SK-N-SH treated with all-trans-retinoic acid at 6 μM for 48 hours (cell line): ENCODE measurements around the gene SLC30A9.

ENCODE experiments used
- ATAC-seq: fragments of 200-7000 bp; cut with Tn5 transposase; 3 replicates; pipeline ENCODE4 v1.9.1; 2020; ENCODE audit warnings: mild to moderate bottlenecking, moderate library complexity
- ARNTL ChIP-seq: fragments of 450-650 bp; formaldehyde crosslinking; IDR thresholded peaks from 2 replicates; pipeline ENCODE4 v1.5.0; 2020; ENCODE audit warnings: low read depth, mild to moderate bottlenecking, moderate library complexity, borderline replicate concordance
- CREB5 ChIP-seq: fragments of 250-450 bp; sonication (Bioruptor Pico); IDR thresholded peaks from 2 replicates; pipeline ENCODE4 v1.5.1; 2020; ENCODE audit warnings: low read depth, mild to moderate bottlenecking, moderate library complexity
- CSRNP3 ChIP-seq: fragments of 250-450 bp; sonication (Bioruptor Pico); IDR thresholded peaks from 2 replicates; pipeline ENCODE4 v1.5.1; 2021; ENCODE audit warnings: mild to moderate bottlenecking, moderate library complexity
- ISL1 ChIP-seq: fragments of 250-450 bp; sonication (Bioruptor Pico); IDR thresholded peaks from 2 replicates; pipeline ENCODE4 v2.1.2; 2022; ENCODE audit warnings: mild to moderate bottlenecking, moderate library complexity
- PATZ1 ChIP-seq: fragments of 250-450 bp; sonication (Bioruptor Pico); IDR thresholded peaks from 2 replicates; pipeline ENCODE4 v1.8.0; 2020; ENCODE audit warnings: mild to moderate bottlenecking, moderate library complexity, borderline replicate concordance
- POU6F1 ChIP-seq: fragments of 250-450 bp; sonication (Bioruptor Pico); IDR thresholded peaks from 2 replicates; pipeline ENCODE4 v1.8.0; 2021; ENCODE audit warnings: low read depth, mild to moderate bottlenecking, moderate library complexity, borderline replicate concordance
- PPARA ChIP-seq: fragments of 250-450 bp; sonication (Bioruptor Pico); IDR thresholded peaks from 2 replicates; pipeline ENCODE4 v1.5.0; 2020; ENCODE audit warnings: mild to moderate bottlenecking, borderline replicate concordance
- RARB ChIP-seq: fragments of 250-450 bp; sonication (Bioruptor Pico); IDR thresholded peaks from 2 replicates; pipeline ENCODE4 v1.8.0; 2021; ENCODE audit warnings: mild to moderate bottlenecking, moderate library complexity
- SNAI2 ChIP-seq: fragments of 250-450 bp; sonication (Bioruptor Pico); IDR thresholded peaks from 2 replicates; pipeline ENCODE4 v1.5.0; 2020; ENCODE audit warnings: mild to moderate bottlenecking, moderate library complexity
- TOX ChIP-seq: fragments of 250-450 bp; sonication (Bioruptor Pico); IDR thresholded peaks from 2 replicates; pipeline ENCODE4 v1.8.0; 2021; ENCODE audit warnings: mild to moderate bottlenecking, moderate library complexity, borderline replicate concordance
- TSHZ2 ChIP-seq: fragments of 250-450 bp; sonication (Bioruptor Pico); IDR thresholded peaks from 2 replicates; pipeline ENCODE4 v1.5.0; 2020; ENCODE audit warnings: mild to moderate bottlenecking, moderate library complexity
- ZC3H10 ChIP-seq: fragments of 250-450 bp; sonication (Bioruptor Pico); IDR thresholded peaks from 2 replicates; pipeline ENCODE4 v1.5.1; 2021; ENCODE audit warnings: mild to moderate bottlenecking, moderate library complexity
- ZFP3 ChIP-seq: fragments of 250-450 bp; sonication (Bioruptor Pico); IDR thresholded peaks from 2 replicates; pipeline ENCODE4 v1.5.0; 2020; ENCODE audit warnings: mild to moderate bottlenecking, moderate library complexity
- ZFP30 ChIP-seq: fragments of 450-650 bp; formaldehyde crosslinking; IDR thresholded peaks from 2 replicates; pipeline ENCODE4 v1.5.0; 2022; ENCODE audit warnings: mild to moderate bottlenecking, moderate library complexity
- ZNF565 ChIP-seq: fragments of 450-650 bp; formaldehyde crosslinking; conservative IDR thresholded peaks from 2 replicates; pipeline ENCODE4 v1.5.0; 2020; ENCODE audit warnings: low read depth, mild to moderate bottlenecking, moderate library complexity

Gene SLC30A9

GRCh38 chr4:41949531-41949930, 40.8 kb upstream of the SLC30A9 start:
- no peak for ATAC-seq
- TF ChIP-seq ZC3H10 (CRISPR knock-in tag) (no peak), ZFP30 (CRISPR knock-in tag) (no peak), ARNTL (CRISPR knock-in tag) (no peak), PPARA (CRISPR knock-in tag) (no peak), PATZ1 (CRISPR knock-in tag) (no peak), RARB (CRISPR knock-in tag) (no peak), TSHZ2 (CRISPR knock-in tag) (no peak), ISL1 (CRISPR knock-in tag) (no peak)

GRCh38 chr4:41957634-41958033, 32.7 kb upstream of the SLC30A9 start:
- TF ChIP-seq CSRNP3 (CRISPR knock-in tag) (no peak), TOX (CRISPR knock-in tag) (no peak)
- ATAC-seq: no peak

- no peak for ATAC-seq
- TF ChIP-seq CREB5 (CRISPR knock-in tag): no peak
These were observed 27.2 kb upstream of the SLC30A9 start for GRCh38 chr4:41963105-41963504.

- no peak for TF ChIP-seq SNAI2 (CRISPR knock-in tag)
- no peak for TF ChIP-seq POU6F1 (CRISPR knock-in tag)
- TF ChIP-seq PPARA (CRISPR knock-in tag): no peak
- TF ChIP-seq PATZ1 (CRISPR knock-in tag): no peak
- no peak for TF ChIP-seq ZFP3 (CRISPR knock-in tag)
- TF ChIP-seq ZC3H10 (CRISPR knock-in tag): no peak
- no peak for TF ChIP-seq CREB5 (CRISPR knock-in tag)
- TF ChIP-seq ZNF565 (CRISPR knock-in tag): no peak
- no peak for TF ChIP-seq RARB (CRISPR knock-in tag)
- no peak for ATAC-seq
These were observed 25.9 kb upstream of the SLC30A9 start for GRCh38 chr4:41964401-41964800.
